NCI-H82 treated with DMSO at 0.1 percent for 48 hours (cell line): ENCODE measurements around the gene EIF5AL1.
"Not testable (repeated sequence)": the region's sequence is repeated elsewhere in the genome, so short reads cannot be mapped to it uniquely, and the experiment has no call there.

Source experiments
- DNase-seq: peaks from one replicate; lab custom pipeline; 2025; ENCODE audit not compliant: unreplicated experiment; lab: John Stamatoyannopoulos, UW

The EIF5AL1 gene

GRCh38 chr10:79487296-79488194 is 24.8 kb upstream of the EIF5AL1 start:
- peak; percentile 67 for DNase-seq

- no peak for DNase-seq
These were observed 24.0 kb upstream of the EIF5AL1 start for GRCh38 chr10:79488336-79488735.

- no peak for DNase-seq
These were observed 23.5 kb upstream of the EIF5AL1 start for GRCh38 chr10:79488870-79489269.

- DNase-seq = no peak
These were observed 21.8 kb upstream of the EIF5AL1 start for GRCh38 chr10:79490400-79491142.

GRCh38 chr10:79491143-79491835 is 21.0 kb upstream of the EIF5AL1 start:
- DNase-seq = no peak

GRCh38 chr10:79492256-79492655 is 20.1 kb upstream of the EIF5AL1 start:
- DNase-seq = no peak

- no peak for DNase-seq
These were observed 19.5 kb upstream of the EIF5AL1 start for GRCh38 chr10:79492839-79493238.

- DNase-seq = no peak
These were observed 18.5 kb upstream of the EIF5AL1 start for GRCh38 chr10:79493806-79494205.

- DNase-seq = no peak
These were observed 17.2 kb upstream of the EIF5AL1 start for GRCh38 chr10:79494871-79495705.

GRCh38 chr10:79495791-79496190 is 16.5 kb upstream of the EIF5AL1 start:
- DNase-seq = no peak

- no peak for DNase-seq
These were observed 15.4 kb upstream of the EIF5AL1 start for GRCh38 chr10:79496896-79497295.

GRCh38 chr10:79498291-79498829 is 14.0 kb upstream of the EIF5AL1 start:
- no peak for DNase-seq

GRCh38 chr10:79502561-79503309 is 9.6 kb upstream of the EIF5AL1 start:
- no peak for DNase-seq

- not testable (repeated sequence) for DNase-seq
These were observed 8.5 kb upstream of the EIF5AL1 start for GRCh38 chr10:79503787-79504186.

GRCh38 chr10:79504483-79504882 is 7.8 kb upstream of the EIF5AL1 start:
- DNase-seq = not testable (repeated sequence)

- DNase-seq = not testable (repeated sequence)
These were observed 7.0 kb upstream of the EIF5AL1 start for GRCh38 chr10:79505328-79505727.

- DNase-seq = no peak
These were observed 6.5 kb upstream of the EIF5AL1 start for GRCh38 chr10:79505829-79506228.

GRCh38 chr10:79507440-79508167 is 4.7 kb upstream of the EIF5AL1 start:
- DNase-seq = no peak

GRCh38 chr10:79508245-79508644 is 4.1 kb upstream of the EIF5AL1 start:
- not testable (repeated sequence) for DNase-seq
